ENCODE data around the gene NAMPT. TPM values are rescaled to one million over a fixed set of nuclear protein-coding genes. Genes with fewer than 3 reads are reported as not detected.

Gene NAMPT
- total RNA-seq, 1 donor from 2014 or later, result 52.7 TPM

- H3K36me3 Mint-ChIP-seq (ENCODE audit: low read depth), result peaks cover 3% of the 10 kb centered on the region
- TF ChIP-seq CTCF (conservative IDR thresholded peaks at IDR 0.05), result no peak
- DNase-seq (ENCODE audit: low read depth, low spot score), result no peak
- H3K4me1 Mint-ChIP-seq, result peaks cover 21% of the 10 kb centered on the region
- no peak overlapping the region for H3K27ac Mint-ChIP-seq (ENCODE audit: unreplicated experiment)
- H3K27me3 Mint-ChIP-seq (ENCODE audit: low read depth), result no peaks in the 10 kb centered on the region
- H3K9me3 Mint-ChIP-seq, result no peaks in the 10 kb centered on the region
- no peak overlapping the region for H3K4me3 Mint-ChIP-seq
These were observed 6.1 kb downstream of the NAMPT start for GRCh38 chr7:106278695-106279094.

GRCh38 chr7:106277976-106278375 lies 6.8 kb downstream of the NAMPT start:
- no peaks in the 10 kb centered on the region for H3K27me3 Mint-ChIP-seq (ENCODE audit: low read depth)
- H3K4me1 Mint-ChIP-seq, result peaks cover 18% of the 10 kb centered on the region
- DNase-seq (ENCODE audit: low read depth, low spot score), result no peak
- no peak for TF ChIP-seq CTCF (conservative IDR thresholded peaks at IDR 0.05)
- H3K36me3 Mint-ChIP-seq (ENCODE audit: low read depth), result peaks cover 5% of the 10 kb centered on the region
- no peaks in the 10 kb centered on the region for H3K9me3 Mint-ChIP-seq
- no peak overlapping the region for H3K27ac Mint-ChIP-seq (ENCODE audit: unreplicated experiment)
- H3K4me3 Mint-ChIP-seq, result no peak overlapping the region

GRCh38 chr7:106276513-106276912 lies 8.3 kb downstream of the NAMPT start:
- Mint-ChIP-seq H3K27ac (ENCODE audit: unreplicated experiment) (no peak overlapping the region), H3K27me3 (ENCODE audit: low read depth) (no peaks in the 10 kb centered on the region), H3K36me3 (ENCODE audit: low read depth) (peaks cover 5% of the 10 kb centered on the region), H3K4me1 (peaks cover 10% of the 10 kb centered on the region), H3K9me3 (no peaks in the 10 kb centered on the region), H3K4me3 (no peak overlapping the region)
- no peak for DNase-seq (ENCODE audit: low read depth, low spot score)
- TF ChIP-seq CTCF (conservative IDR thresholded peaks at IDR 0.05), result no peak

GRCh38 chr7:106273009-106273668 lies 11.6 kb downstream of the NAMPT start:
- H3K4me1 Mint-ChIP-seq, result no peaks in the 10 kb centered on the region
- H3K36me3 Mint-ChIP-seq (ENCODE audit: low read depth), result peaks cover 10% of the 10 kb centered on the region
- no peak for DNase-seq (ENCODE audit: low read depth, low spot score)
- H3K27ac Mint-ChIP-seq (ENCODE audit: unreplicated experiment), result no peak overlapping the region
- H3K27me3 Mint-ChIP-seq (ENCODE audit: low read depth), result no peaks in the 10 kb centered on the region
- H3K4me3 Mint-ChIP-seq, result no peak overlapping the region
- no peaks in the 10 kb centered on the region for H3K9me3 Mint-ChIP-seq
- TF ChIP-seq CTCF (conservative IDR thresholded peaks at IDR 0.05), result no peak

- Mint-ChIP-seq H3K9me3 (no peaks in the 10 kb centered on the region), H3K4me3 (no peak overlapping the region), H3K36me3 (ENCODE audit: low read depth) (peaks cover 13% of the 10 kb centered on the region), H3K4me1 (no peaks in the 10 kb centered on the region), H3K27me3 (ENCODE audit: low read depth) (no peaks in the 10 kb centered on the region), H3K27ac (ENCODE audit: unreplicated experiment) (no peak overlapping the region)
- no peak for DNase-seq (ENCODE audit: low read depth, low spot score)
- no peak for TF ChIP-seq CTCF (conservative IDR thresholded peaks at IDR 0.05)
These were observed 14.4 kb downstream of the NAMPT start for GRCh38 chr7:106270122-106270977.

Data from neural crest cell (in vitro differentiated cells).